Measurements from ENCODE around the gene ZNF787.
A peak's percentile ranks its signal among the peaks of the same experiment; 100 is the strongest.

ZNF787 gene

DNA sequence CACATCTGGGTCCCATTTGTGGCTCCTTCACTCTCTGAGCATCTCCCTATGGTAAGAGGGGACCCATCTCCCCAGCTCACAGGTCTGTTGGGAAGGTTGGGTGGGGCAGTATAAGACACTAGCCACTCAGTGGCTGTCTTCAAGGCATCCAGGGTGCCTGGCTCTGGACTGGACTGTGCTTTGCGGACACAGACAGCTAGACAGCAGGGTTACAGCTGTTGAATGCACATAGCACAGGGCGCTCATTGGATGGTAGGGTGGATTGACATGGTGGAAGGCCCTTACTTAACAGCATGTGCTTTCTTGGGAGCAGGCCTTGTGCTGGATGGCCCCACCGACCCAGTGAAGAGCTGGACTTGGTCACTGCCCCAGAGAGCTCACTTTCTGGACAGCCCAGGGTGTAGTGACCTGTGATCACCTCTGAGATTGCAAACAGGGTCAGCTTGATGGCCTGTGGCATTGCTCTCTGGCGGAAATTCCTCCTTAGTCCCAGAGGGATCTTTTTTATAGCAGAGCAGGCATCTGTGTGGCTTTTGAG is 21.9 kb upstream of the ZNF787 start:
- no peak for DNase-seq

DNA sequence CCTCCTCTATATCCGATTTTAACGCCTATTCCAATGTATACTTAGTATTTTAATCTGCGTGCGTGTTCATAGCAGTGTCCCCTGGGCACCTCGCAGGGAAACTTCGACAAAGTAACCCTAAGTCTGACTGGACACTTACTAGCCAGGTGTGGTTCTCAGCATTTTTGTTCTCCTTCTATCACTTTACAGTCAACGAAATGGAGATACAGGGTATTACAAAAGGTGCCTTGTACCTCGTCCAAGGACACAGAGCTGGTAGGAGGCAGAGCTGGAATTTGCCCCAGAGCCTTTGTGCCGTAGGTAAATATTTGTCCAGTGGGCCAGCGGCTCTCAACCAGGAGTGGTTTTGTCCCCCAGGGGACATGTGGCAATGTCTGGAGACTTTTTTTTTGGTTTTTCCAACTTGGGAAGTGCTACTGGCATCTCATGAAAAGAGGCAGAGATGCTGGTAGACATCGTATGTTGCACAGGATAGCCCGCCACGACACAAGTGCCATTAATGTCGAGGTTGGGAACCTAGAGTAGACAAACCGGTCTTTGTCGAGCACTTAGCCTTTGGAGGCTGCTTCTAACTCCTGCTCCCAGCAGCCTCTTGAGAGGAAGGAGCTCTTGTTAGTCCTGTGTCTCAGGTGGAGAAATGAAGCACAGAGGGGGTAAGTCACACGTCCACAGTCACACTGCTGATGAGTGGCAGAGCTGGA is 21.1 kb upstream of the ZNF787 start:
- DNase-seq, result no peak

- DNase-seq, result no peak
Observed at GRCh38 chr19:56141417-56141993, 20.4 kb upstream of the ZNF787 start.

DNA sequence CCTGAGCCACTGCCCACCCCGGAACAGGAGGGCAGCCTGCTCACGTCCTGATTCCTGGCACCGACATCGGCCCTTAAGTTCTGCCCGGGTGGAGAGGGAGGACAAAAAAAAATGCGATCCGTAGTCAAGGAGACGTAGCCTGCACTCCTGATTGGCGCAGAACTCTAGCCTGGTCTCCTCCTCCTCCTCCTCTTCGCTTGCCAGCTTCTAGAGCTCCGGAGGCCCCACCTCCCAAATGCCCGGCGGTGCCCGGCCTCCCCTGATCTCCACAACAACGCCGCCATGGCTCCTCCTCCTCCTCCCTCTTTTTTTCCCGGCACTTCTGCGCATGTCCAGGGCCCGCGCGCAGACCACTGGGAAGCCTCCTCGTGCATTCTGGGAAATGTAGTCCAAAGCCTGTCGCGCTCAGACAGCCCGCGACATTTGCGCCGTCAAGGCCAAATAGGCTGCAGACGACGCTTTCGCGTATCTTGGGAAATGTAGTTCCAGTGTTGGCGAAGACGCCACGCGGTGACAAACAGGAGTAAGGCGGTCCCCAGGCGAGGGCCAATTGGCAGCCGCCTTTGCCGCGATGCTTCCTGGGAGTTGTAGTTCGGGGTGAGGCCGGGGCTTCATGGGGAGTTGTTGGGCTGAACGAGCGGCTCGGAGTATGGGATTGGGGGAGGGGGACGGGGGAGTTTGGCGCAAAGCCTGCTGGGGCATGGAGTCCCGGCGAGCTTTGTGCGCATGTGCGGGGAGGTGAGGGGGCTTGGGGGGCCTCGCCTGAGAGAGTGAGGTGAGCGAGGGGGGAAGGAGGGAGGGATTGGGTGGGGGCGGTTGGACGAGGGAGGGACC is 19.7 kb upstream of the ZNF787 start, which contains the start of gene ZNF444:
Gene ZNF444 (plus strand): TSS at position 705 of the 834 bp plus-strand sequence. CDS start 5,625 bp downstream, outside the sequence.
- DNase-seq, result peak; percentile 99

- DNase-seq, result no peak
Observed at GRCh38 chr19:56139847-56140582, 18.9 kb upstream of the ZNF787 start.

GRCh38 chr19:56138069-56138468 is 17.0 kb upstream of the ZNF787 start:
- no peak for DNase-seq

DNA sequence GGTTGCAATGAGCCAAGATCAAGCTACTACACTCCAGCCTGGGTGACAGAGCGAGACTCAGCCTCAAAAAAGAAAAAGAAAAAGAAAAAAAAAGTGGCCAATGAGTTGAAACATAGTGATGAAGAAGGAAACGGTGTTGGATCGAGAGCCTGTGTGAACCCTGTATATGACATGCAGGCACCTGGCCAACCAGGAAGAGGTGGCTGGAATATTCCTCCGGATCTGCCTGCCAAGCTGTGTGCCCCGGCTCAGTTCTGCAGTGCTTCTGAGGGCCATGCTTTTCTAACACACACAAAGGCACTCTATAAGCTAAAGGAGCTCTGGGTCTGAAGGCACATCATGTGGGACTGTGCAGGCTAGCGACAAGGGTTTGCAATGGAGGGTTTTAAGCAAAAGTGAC is 16.3 kb upstream of the ZNF787 start:
- DNase-seq, result no peak

DNA sequence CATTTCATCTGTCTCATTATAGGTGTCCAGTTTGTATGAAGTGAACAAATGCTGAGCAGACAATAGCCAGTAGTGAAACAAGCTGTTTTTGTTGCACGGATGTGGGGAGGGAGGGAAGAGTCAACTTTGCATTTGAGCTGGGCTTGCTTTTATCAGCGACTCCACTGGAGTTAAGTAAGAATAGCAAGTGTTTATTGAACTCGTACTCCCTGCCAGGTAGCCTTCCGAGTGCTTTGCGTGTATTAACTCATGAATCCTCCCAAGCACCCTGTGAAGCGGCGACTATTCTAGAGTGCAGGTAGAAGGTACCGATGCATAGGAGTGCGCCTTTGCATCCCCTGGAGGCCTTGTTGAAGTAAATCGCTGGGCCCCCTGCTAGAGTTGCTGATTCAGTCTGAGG is 15.3 kb upstream of the ZNF787 start:
- no peak for DNase-seq

- DNase-seq, result no peak
Observed at GRCh38 chr19:56134654-56134921, 13.5 kb upstream of the ZNF787 start.

DNA sequence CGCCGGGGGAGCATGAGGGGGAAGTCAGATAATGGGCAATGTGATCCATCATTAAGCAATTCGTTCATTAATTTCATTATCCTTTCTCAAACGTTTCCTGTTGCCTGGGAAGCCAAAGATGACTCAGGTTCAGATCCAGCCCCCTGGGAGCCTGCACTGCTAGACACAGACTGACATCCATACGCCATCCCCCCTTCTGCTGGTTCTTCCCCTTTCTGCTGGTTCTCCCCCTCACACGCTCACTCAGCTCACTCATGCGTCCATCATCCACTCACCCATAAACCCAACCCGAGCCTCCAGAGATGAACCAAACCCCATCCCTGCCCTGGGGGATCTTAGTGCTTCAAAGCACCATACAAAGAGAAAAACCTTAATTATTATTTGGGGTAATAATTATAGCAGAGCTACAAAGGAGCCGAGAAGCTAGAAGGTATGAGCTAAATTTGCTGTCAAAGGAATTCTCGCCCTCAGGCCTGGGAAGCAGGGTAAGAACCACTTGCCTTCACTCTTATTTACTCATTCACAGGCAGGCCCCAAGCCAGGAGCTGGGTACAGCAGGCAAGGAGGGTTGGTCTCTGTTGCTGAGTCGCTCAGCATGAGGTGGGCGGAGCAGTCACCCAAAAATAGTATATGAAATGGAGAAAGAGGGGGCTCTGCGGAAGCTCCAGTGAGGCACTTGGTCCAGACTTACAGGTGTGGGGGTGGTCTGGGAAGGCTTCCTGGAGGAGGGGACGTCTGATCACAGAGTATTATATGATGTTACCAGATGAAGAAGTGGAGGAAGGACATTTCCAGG is 13.0 kb upstream of the ZNF787 start:
- peak; percentile 47 for DNase-seq

DNA sequence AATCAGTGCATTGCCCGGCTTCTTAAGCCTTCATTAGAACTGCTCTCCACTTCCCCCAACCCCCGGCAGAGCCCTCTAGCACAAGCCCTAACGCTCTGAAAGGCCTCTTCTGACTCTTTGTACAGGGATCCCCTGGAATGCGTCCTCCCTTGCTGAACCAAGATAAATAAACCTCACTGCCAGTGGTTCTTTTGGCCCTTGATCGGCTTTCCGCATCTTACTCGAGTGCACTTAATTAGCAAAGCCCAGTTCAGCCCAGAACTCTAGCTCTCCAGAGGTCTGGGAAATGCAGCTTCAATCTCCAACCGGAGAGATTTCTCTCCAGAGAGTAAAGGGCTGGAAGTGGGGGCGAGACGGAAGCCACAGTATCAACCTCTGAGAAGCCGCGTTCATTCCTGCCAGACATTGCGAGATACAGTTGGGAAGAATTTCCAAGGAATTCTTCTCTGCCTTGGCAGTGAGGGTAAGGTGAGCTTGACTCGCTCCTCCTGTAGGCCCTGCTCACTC is 11.3 kb upstream of the ZNF787 start:
- DNase-seq, result peak; percentile 39

DNA sequence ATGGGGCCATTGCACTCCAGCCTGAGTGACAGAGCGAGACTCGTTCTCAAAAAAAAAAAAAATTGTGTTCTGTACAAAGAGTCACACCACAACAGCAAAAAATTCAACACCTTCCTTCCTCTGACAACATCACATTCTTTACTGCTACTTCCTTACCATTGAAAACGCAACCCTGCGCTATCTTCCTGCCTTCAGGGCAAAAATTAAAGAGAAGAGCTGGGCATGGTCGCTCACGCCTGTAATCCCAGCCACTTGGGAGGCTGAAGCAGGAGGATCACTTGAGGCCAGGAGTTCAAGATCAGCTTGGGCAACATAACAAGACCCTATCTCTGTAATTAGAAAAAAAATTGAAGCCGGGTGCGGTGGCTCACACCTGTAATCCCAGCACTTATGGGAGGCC is 10.6 kb upstream of the ZNF787 start:
- DNase-seq, result no peak

DNA sequence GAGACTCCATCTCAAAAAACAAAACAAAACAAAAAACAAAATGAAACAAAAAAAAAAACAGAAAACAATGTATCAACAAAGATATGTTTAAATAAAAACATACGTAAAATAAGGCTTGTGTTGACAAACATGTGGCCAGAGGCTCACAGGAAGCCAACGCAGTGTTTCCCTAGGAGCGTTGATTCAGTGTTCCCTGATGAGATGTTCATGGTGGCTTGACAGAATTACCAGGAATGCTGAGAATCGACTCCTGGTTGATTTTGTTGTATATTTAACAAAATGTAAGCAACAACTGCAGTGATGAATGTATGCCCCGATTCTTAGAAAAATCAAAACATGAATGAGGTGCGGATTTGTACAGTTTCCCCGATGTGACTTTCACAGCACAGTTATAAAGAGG is 8.9 kb upstream of the ZNF787 start:
- no peak for DNase-seq

DNA sequence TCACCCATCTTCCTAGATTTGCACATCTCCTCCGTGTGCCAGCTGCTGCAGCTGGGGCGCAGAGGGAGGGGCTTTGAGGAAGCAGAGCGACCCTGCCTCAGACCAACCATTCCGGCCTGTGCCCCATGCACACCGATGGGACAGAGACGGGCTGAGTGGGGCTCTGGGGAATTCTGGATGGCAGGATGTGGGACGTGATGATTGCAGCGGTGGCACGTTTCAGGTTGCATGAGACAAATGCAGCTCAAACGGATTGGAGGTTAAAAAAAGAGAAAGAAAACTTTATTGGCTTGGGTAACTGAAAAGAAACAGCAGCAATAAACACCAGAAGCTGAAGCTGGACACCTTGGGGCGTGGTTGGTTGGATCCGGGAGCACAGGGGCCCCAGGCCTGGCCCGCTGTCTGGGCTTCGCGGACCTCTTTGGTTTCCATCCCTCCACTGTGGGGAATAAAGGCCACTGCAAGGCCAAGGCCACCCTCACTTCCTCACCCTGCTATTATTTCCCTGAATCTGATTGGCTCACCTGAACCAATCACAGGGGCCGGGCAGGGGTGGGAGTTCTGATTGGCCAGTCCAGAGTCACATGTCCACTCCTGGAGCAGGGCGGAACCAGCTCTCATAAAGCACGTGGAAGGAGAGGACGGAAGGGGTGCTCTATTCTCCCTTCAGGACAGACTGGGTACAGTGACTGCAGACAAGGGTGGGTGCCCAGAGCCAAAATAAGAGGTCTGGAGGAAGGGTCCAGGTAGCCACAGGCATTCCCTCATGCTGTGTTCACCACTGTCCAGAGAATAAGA is 6.1 kb upstream of the ZNF787 start:
- DNase-seq, result no peak

DNA sequence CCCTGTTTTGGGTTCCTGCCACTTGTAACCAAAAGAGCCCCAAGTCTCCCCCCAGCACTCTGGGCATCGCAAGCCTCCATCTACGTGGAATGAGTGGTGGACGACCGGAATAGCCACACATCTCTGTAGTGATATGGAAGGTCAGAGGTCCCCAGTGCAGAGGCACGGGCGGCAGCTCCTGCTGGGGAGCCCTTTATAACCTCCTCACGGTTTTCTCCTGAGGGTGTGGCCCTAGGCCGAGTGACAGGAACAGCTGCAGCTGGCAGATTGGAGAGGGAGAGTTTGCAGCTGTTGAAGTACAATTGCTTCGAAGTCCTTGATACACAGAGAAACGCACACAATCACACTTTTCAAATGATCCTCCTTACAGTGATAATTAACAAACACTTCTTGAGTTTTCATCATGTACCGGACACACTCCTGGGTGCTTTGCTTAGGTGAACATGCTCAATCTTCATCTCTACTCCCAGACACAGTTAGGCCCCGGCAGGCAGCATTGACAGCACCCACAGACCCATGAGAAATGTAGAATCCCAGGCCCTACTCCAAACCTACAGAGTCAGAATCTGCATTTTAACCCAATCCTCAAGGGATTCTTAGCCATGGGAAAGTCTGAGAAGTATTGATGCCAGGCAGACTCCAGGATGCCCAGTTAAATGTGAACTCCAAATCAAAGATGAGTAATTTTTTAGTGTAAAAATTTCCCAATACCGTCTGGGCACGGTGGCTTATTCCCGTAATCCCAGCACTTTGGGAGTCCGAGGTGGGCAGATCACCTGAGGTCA is 4.9 kb upstream of the ZNF787 start:
- DNase-seq, result no peak

DNA sequence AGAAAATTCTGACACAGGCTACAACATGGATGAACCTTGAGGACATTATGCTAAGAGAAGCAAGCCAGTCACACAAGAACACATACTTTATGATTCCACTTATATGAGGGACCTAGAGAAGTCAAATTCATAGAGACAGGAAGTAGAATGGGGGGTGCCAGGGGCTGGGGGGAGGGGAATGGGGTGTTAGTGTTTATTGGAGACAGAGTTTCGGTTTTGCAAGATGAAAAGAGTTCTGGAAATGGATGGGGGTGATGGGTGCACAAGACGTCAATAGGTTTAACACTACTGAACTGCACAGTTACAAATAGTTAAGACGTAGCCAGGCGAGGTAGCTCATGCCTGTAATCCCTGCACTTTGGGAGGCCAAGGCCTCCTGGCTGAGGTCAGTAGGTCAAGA is 3.5 kb upstream of the ZNF787 start:
- no peak for DNase-seq

- no peak for DNase-seq
Observed at GRCh38 chr19:56123266-56123891, 2.3 kb upstream of the ZNF787 start.

DNA sequence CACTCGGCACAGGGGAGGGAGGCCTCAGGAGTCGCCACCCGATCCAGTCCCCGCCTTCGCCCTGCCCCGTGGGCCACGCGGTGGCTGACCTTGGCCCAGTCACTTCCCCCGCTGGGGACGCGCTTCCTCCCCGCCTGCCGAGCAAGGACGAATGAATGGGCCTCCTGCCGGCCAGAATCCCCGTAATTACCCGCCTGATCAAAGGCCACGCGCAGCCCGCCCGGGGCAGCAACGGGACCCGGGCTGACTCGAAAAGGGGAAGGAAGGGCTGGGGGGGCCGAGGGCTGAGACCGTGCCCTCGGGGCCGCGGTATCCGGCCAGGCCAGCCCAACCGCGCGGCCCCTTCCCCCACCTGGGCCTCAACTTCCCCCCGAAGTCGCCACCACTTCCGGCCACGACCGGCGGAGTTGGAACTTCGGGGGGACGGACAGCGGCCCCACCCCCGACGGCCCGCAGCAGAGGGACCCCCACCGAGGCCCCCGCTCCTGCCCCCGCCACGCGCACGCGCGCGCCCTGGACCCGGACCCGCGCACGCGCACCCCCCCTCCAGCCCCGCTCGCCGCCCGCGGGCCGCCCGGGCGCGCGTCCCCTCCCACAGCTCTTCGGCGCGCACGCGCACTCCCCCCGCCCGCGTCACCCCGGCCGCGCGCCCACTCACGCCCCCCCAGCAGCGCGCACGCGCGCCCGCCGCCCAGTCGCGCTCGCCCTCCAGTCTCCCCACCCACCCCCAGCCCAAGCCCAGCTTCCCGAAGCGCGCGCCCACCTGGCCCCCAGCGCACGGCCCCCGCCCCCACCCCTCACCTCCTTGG is 520 bp downstream of the ZNF787 start:
- DNase-seq, result peak; percentile 78

DNA sequence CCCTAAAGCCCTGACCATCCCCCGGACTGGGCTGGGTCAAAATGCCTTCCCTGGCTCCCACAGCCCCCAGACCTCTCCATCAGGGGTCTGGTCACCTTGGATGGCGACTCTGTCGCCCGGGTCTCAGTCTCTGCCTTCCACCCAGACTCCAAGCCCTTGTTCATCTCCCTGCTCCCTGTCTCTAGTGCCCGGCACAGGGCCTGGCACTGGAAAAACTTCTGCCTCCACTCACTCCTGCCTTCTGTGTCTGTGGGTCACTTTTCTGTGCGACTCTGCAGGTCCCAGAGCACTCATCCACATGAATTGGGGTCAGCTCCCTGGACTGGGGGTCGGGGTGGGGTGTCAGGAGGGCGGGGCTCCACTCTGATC is 1.1 kb downstream of the ZNF787 start:
- no peak for DNase-seq
